HG02885 (cell line): ENCODE results near the gene APBB2.

Experiments used
- ATAC-seq: cut with Tn5 transposase; IDR thresholded peaks from one replicate; pipeline ENCODE4 v1.9.1; 2021; ENCODE audit warnings: mild to moderate bottlenecking; ENCODE audit not compliant: unreplicated experiment, poor library complexity

Gene APBB2

DNA sequence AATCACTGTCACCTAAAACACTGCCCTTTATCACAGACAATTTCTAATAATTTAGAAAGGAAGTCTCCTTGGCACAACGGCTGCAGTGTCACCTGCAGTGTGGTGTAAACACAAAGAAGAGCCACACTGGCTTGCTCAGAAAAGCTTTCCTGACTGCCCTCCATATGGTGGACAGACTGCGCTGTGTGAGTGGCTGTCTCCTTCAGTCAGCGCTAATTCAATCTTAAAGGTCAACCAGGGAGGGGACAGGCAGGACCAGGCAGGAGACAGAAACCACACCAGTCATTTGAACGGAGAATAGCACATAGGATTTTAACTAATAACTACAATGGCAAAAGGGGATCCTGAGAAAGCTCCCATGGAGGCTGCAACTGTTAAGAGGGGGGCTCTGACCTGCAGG is 332.5 kb downstream of the APBB2 start:
- ATAC-seq: no peak

DNA sequence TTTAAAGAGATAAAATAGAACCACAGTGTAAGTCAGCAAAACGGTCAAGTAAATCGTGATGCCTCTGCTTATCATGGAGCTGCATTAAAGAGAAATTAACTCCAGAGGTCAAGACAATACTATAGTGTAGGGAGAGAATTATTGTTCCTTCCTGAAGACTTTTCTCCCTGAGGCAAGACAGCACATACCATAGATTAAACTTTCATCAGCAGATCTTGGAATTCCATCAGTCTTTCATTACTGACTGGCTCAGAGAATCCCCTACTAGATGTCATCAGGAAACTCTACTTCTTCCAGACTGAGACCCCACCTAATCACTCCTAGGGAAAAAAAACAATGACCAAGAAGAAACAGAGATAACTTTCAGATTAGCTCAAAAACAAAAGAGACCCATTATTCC is 333.2 kb downstream of the APBB2 start:
- no peak for ATAC-seq

DNA sequence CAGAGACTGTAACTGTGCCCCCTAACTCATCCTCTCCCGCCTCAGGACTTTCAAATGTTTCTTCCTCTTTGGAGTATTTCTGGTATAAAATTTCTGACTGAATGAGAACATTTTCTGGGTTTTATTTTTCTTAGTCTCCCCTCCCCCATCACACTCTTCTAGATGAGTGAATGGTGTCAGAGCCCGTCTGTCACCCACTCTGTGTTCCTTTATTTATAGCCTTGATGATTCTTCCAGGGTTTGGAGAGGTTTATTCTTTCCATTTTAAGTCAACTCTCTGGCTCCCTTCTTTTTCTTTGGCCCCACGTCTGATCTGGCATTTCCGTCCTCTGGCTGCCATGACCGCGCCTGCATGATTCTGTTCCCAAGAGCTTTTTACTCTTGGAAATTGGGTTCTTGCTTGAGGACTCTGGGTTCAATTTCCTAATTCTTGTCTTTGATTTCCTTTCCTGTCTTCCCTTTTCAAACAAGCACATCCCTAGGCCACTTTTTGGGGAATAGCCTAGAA is 335.7 kb downstream of the APBB2 start:
- no peak for ATAC-seq

DNA sequence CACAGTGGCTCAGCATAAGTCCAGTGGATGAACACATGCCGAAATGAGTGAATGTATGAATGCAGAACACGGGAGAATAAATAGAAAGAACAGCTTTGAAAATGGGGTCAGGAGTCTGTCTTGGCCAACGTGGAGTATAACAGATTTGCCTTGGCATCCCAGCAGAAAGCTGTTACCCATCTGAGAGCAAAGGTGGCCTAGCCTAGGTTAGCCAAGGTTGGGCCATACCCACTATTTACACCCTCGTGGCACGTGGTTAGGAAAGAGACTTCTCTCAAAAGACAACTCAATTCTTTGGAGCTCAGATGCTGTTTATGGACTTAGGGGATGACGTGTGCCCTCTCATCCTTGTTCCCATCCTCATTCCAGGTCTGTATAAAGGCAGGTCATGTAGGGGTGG is 337.3 kb downstream of the APBB2 start:
- ATAC-seq: no peak

DNA sequence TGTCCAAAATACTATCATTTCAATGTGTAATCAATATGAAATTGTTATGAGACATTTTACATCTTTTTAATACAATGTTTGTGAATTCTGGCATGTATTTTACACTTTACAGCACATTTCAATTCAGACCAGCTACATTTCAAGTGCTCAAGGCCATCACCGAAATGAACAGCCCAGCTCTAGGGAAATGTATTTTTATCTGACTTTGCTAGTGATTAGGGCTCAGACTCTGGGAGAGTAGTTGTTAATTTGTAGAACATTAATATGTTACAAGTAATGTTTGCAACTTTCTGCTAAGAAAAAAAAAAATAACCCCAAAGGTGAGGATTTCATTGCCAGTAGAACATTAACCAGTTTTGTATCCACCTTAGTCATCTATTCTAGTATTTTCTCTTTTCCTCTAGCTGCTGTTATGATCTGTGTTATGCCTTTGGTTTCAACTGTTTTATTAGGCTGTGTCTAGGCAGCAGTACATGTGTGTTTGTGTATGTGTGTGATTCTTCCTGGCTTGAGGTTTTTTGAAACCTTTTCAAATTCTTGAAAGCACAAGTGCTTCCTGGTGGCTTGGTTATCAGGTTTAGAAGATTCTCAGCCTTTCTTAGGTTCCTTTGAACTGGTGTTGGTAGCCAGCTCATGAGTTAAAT is 338.7 kb downstream of the APBB2 start:
- ATAC-seq: no peak

DNA sequence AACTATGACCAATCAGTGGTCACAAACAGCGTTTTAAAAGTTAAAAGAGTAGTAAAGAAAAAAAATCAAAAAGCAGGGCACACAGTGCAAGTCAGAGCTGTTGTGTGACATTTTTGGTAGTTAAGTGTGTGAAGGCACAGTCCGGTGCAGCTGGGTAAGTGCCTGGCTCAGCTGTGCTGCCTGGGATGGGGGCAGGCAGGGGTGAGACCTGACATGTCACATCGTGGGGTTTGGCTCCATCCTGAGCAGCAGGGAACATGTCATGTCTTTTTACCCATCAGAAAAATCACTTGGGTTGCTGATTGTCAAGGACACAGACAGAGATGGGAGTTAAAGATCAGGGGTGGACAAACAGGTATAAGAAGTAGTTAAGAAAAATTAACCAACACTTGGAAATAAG is 339.4 kb downstream of the APBB2 start:
- no peak for ATAC-seq

DNA sequence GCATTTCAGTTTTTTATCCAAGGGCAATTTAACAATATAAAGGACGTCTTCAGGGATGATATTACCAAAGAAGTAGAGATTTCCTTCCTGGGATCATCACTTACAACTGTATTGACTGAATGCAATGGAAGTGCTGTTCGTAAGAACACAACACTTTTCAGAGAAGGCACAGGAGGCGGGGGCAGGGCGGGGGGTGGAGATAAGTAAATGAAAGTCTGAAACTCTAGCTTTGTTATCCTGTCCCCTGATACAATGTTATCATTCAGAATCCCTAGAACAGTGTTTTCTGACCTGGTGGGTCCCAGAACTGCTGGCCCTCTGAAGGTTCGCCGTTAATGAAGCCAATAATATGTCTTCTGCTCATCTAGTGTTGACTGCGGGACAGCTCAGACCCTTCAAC is 340.0 kb downstream of the APBB2 start:
- ATAC-seq: no peak

DNA sequence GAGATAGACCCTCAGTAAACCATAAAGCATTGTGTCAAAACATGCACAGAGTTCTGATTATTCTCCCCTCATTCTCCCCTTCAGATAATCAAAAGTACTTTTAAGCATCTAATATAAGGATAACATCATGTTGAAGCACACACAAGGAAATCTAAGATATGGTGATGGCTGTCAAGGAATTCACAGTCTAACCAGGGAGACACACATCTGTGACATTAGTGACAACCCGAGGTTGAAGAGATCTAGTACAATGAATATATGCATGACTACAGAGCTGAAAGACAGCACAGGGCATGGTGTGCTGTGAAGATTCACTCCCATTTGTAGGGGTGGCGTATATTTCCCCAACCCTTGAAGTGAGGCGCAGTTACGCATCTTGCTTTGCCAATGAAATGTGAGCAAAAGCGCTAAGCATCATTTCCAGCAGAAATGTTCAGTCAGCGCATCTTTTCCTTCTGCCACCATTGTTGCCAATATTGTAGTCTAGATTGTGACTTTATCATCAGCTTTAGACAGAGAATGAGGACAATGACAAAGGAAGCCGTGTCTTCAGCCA is 342.6 kb downstream of the APBB2 start:
- no peak for ATAC-seq

- no peak for ATAC-seq
Measured at GRCh38 chr4:40870150-40870549, 344.2 kb downstream of the APBB2 start.

DNA sequence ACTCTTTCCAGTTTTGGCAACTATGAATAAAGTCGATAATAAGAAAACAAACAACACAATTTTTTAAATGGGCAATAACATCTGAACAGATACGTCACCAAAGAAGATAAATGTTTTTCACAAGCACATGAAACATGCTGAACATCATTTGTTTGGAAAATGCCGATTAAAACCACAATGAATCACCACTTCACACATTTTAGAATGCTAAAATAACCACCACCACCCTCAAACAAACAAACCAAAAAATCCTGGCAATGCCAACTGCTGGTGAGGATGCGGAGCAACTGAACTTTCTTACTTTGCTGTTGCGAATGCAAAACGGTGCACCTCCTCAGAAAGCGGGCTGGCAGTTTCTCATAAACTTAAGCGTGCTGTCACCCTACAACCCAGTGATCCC is 348.6 kb downstream of the APBB2 start:
- no peak for ATAC-seq

- no peak for ATAC-seq
Measured at GRCh38 chr4:40864531-40864930, 349.8 kb downstream of the APBB2 start.

- ATAC-seq: no peak
Measured at GRCh38 chr4:40858962-40859361, 355.4 kb downstream of the APBB2 start.

- ATAC-seq: no peak
Measured at GRCh38 chr4:40857956-40858355, 356.4 kb downstream of the APBB2 start.

DNA sequence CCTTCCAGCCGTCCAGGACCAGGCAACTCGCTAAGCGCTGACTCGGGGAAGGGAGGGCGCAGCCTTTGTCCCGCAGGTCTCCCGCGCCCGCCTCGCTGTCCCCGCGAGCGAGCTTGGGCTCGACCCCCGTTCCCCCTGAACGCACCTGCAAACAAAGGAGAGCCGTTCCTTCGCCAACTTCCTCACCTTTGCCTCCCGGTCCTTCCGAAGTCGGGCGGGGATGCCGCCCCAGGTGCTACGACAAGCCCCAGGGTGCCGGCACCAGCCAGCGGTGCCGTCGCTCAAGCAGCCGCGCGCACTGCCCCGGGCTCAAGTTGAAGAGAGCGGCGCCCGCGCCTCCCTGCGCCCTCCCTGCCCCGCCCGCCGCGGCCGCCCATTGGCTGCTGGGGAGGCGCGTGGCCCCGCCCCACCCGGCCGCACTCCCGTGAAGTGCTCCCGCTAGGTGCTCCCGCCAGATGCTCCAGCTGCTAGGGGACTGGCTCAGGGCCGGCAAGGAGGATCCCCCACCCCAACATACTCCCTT is 357.4 kb downstream of the APBB2 start:
- ATAC-seq: peak; percentile 96

DNA sequence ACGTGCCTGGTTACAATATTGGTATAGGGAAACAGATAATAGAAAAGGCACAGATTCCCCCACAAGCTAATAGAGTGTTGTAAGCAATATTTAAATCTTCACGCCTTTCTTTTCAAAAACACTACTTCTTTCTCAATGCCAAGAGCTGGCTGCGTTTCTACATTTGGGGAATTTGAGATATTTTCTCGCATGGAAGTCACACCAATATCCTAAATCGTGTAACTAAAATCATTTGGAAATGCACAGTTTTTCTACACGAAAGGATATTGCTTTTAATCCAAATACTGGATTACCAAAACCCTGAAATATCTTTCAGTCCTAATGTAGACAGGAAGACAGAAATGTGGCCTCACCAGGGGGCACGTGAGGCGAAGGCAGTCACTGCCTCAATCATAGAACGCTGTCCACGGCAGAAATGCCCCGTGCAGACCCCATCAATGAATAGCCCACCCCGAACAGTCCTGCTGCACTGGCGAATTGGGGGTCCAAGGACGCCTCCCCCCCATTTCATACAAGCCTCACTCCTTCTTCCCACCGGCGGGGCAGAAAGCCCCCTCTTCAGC is 358.0 kb downstream of the APBB2 start:
- ATAC-seq: peak; percentile 2

DNA sequence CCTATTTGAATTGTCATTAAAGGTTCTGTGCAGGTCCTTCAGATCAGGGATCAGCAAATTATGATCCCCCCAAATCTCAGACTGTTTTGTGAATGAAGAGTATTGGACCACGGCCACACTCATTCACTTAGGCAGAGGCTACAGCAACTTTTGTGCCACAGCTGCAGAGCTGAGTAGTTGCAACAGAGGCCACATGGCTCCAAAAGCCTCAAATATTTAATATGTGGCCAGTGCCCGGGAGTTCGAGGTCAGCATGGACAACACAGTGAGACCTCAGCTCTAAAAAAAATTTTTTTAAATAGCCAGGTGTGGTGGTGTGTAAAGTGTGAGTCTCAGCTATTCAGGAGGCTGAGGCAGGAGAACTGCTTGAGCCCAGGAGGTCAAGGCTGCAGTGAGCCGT is 363.8 kb downstream of the APBB2 start:
- ATAC-seq: no peak

DNA sequence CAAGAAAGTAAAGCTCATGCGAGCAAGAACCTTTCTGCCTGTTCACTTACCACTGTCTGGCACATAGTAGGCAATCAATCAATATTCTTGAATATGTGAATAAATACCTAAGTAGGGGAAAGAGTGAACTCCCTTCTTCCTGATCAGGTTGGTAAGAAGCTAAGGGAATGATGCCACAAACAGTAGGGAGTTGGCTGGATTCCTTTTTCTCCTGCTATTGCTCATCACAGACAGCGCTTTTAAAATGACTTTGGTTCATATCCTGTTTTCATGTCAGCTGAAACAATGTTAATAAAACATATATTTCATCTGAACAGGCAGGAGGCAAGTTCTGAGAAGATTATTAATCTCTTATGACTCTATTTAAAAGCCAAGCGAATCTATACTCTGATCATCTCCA is 365.4 kb downstream of the APBB2 start:
- no peak for ATAC-seq

DNA sequence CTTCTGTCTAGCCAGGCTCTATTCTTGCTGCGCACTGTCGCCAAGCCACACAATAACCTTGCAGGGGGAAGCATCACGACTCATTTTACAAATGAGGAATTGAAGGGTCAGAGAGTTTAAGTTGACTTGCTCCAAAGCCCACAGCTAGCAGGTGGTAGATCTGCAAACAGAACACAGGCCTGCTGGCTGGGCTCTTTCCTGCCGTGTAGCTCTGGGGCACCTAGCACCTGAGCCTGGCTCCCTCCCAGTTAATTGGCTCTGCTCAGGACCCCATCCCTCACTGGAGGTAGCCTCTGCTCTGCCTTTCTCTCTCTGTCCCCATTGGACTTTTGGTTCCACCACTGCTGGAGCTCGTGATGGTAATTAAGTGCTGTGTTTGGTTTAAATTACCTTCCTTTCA is 366.1 kb downstream of the APBB2 start:
- no peak for ATAC-seq

- no peak for ATAC-seq
Measured at GRCh38 chr4:40846532-40846931, 367.8 kb downstream of the APBB2 start.

GRCh38 chr4:40845154-40845835 is 369.0 kb downstream of the APBB2 start:
- no peak for ATAC-seq

- no peak for ATAC-seq
Measured at GRCh38 chr4:40844261-40844660, 370.1 kb downstream of the APBB2 start.
